ENCODE results near the gene ZNF410. TPM values are rescaled to one million over a fixed set of nuclear protein-coding genes. Genes with fewer than 3 reads are reported as not detected.
"Not testable (repeated sequence)": the region's sequence is repeated elsewhere in the genome, so short reads cannot be mapped to it uniquely, and the experiment has no call there.

ZNF410 gene
- total RNA-seq, 2 donors from 2014 or later: 37.8 to 38.7 TPM

DNA sequence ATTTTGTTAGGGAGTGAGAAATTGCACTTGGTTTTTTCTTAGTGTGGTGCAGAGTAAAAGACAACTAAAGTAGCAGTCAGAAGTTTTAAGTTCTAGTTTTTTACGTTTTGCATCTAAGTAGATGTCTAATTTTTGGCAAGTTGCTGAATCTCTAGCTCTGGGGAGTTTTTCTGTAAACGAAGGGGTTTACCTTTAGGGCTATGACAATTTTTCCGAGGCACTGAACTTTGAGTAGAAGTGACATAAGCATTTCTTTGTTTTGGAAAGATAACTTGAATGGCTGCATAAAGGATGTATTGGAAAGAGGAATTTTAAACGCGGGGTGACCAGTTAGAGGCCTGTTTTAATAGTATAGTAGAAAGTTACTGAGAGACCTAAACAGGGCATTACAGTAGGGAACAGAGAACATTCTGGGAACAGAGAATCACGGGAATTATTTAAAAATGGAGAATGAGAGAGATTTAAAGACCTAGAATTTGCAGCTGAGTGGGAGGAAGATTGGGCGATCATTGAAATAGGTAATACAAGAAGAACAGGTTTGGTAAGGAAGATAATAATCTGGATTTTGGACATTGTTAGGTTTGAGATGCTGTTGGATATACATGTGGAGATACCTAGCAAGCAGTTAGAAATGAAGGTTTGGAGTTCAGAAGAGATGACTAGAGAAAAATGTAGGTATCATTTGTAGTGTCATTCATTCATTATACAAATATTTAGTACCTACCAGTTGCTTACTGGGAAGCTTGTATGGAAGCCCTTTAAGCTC lies 1.2 kb downstream of the ZNF410 start:
- Histone ChIP-seq H3K4me1 (no peaks in the 10 kb centered on the region), H3K9ac (ENCODE audit: low read depth in 2 of 2, low read length in 2 of 2) (peak overlapping the region; percentile 30 to 97), H3K27ac (no peak overlapping the region), H3K36me3 (no peaks in the 10 kb centered on the region), H3K4me3 (peak overlapping the region; percentile 91), H3K9me3 (no peaks in the 10 kb centered on the region), H3K27me3 (no peaks in the 10 kb centered on the region)
- no peak for TF ChIP-seq CTCF (IDR thresholded peaks at IDR 0.05)
- intact Hi-C loops (cut with DNase I): no loop called here
- DNase-seq: no peak

GRCh38 chr14:73888460-73888725 lies 1.7 kb downstream of the ZNF410 start:
- Histone ChIP-seq H3K36me3 (no peaks in the 10 kb centered on the region), H3K9me3 (no peaks in the 10 kb centered on the region), H3K4me3 (no peak overlapping the region), H3K27me3 (no peaks in the 10 kb centered on the region), H3K27ac (no peak overlapping the region), H3K4me1 (no peaks in the 10 kb centered on the region), H3K9ac (ENCODE audit: low read depth in 2 of 2, low read length in 2 of 2) (no peak overlapping the region)
- intact Hi-C loops (cut with DNase I): no loop called here
- DNase-seq: no peak
- TF ChIP-seq CTCF (IDR thresholded peaks at IDR 0.05): no peak

DNA sequence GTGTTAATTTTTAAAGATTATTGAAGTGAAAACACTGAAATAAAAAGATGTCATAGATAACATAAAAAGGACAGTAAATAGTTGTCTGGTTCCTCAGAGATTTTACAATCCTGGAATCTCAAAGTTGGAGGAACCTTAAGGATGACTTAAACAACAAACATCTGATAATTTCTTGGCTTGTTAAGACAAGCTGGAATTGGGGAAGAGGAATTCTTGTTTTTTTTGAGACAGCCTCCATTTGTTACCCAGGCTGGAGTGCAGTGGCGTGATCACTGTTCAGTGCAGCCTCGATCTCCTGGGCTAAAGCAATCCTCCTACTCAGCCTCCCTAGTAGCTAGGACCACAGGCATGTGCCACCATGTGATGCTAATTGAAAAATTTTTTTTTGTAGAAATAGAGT lies 2.3 kb downstream of the ZNF410 start:
- H3K27ac ChIP-seq: no peak overlapping the region
- H3K9me3 ChIP-seq: no peaks in the 10 kb centered on the region
- no peak for TF ChIP-seq CTCF (IDR thresholded peaks at IDR 0.05)
- H3K9ac ChIP-seq (ENCODE audit: low read depth in 2 of 2, low read length in 2 of 2): no peak overlapping the region
- no peak overlapping the region for H3K4me3 ChIP-seq
- no peaks in the 10 kb centered on the region for H3K27me3 ChIP-seq
- H3K4me1 ChIP-seq: no peaks in the 10 kb centered on the region
- intact Hi-C loops (cut with DNase I): no loop called here
- peaks cover 1% of the 10 kb centered on the region for H3K36me3 ChIP-seq
- DNase-seq: no peak

DNA sequence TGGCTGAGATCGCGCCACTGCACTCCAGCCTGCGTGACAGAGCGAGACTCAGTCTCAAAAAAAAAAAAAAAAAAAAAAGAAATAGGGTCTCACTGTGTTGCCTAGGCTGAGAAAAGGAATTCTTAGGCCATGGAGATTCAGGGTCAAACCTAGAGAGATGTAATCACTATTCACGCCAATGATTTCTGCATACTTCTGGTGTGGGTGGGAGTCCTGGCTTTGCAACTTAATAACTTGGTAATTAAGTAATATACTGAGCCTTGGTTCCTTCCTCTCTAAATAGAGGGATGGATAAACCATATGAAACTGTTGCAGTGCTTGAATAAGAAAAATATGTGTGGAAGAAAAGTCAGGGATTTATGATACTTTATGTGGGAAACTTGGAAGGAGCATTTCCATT lies 2.7 kb downstream of the ZNF410 start:
- peaks cover 6% of the 10 kb centered on the region for H3K36me3 ChIP-seq
- no peak overlapping the region for H3K9ac ChIP-seq (ENCODE audit: low read depth in 2 of 2, low read length in 2 of 2)

DNA sequence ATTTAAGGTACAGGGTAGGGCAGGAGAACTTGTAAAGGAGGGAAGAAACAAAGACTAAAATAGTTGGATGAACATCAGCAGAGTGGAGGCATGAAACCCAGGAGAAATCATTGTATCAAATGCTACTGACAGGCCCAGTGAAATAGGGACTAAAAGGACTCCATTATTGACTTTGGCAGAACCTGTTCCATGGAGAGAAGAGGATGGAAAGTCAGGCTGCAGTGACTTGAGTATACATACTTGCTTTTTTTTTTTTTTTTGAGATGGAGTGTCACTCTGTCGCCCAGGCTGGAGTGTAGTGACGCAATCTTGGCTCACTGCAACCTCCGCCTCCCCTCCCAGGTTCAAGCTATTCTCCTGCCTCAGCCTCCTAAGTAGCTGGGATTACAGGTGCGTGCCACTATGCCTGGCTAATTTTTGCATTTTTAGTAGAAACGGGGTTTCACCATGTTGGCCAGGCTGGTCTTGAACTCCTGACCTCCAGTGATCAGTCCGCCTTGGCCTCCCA lies 7.6 kb downstream of the ZNF410 start:
- H3K36me3 ChIP-seq: peaks cover 15% of the 10 kb centered on the region
- H3K9me3 ChIP-seq; DNase-seq; H3K27me3 ChIP-seq; intact Hi-C loops (cut with DNase I); H3K27ac ChIP-seq; H3K4me1 ChIP-seq; H3K4me3 ChIP-seq; H3K9ac ChIP-seq (ENCODE audit: low read depth in 2 of 2, low read length in 2 of 2): not testable (repeated sequence)

More for the DNA sequence above, 2.7 kb downstream of the ZNF410 start:
- H3K4me1 ChIP-seq: no peaks in the 10 kb centered on the region
- no peaks in the 10 kb centered on the region for H3K9me3 ChIP-seq
- H3K27me3 ChIP-seq: no peaks in the 10 kb centered on the region
- TF ChIP-seq CTCF (IDR thresholded peaks at IDR 0.05): no peak
- no peak overlapping the region for H3K27ac ChIP-seq
- DNase-seq: no peak
- no peak overlapping the region for H3K4me3 ChIP-seq
- intact Hi-C loops (cut with DNase I): no loop called here

GRCh38 chr14:73895939-73896338 lies 9.3 kb downstream of the ZNF410 start:
- Histone ChIP-seq H3K9ac (ENCODE audit: low read depth in 2 of 2, low read length in 2 of 2) (no peak overlapping the region), H3K27ac (no peak overlapping the region)
- intact Hi-C loops (cut with DNase I): no loop called here

More at GRCh38 chr14:73895939-73896338, 9.3 kb downstream of the ZNF410 start:
- no peak for TF ChIP-seq CTCF (IDR thresholded peaks at IDR 0.05)
- Histone ChIP-seq H3K36me3 (peaks cover 15% of the 10 kb centered on the region), H3K4me3 (no peak overlapping the region), H3K27me3 (no peaks in the 10 kb centered on the region), H3K4me1 (no peaks in the 10 kb centered on the region), H3K9me3 (no peaks in the 10 kb centered on the region)
- no peak for DNase-seq
